ENCODE measurements around the gene PTPRK.

The PTPRK gene

GRCh38 chr6:128376952-128377503 is 143.4 kb downstream of the PTPRK start:
- no peak for DNase-seq (ENCODE audit: low read depth in 2 of 2)
- no peak overlapping the region for H3K4me3 ChIP-seq (replicated peaks in 1 of 2; ENCODE audit: low read depth in 2 of 2, low read length in 2 of 2)
- TF ChIP-seq CTCF (IDR thresholded peaks at IDR 0.05; ENCODE audit: low read depth, low read length): no peak

DNA sequence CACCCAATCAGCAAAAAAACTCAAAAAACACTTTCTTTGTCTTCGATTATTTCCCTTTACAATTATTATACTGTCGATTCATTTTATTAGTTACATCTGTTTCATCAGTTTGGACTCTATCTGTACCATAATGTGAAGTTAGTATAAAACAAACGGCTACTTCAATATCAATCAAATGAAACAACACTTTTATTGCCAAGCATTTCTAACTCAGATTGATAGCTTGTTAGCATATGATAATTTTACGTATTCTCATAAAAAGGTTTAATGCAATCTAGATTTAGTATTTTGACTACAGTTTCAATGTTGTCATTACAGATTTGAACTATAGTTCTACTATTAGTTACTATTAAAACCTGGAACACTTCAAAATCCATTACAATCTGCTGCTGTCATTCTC is 149.3 kb downstream of the PTPRK start:
- no peak for TF ChIP-seq CTCF (IDR thresholded peaks at IDR 0.05; ENCODE audit: low read depth, low read length)
- no peak for DNase-seq (ENCODE audit: low read depth in 2 of 2)
- H3K4me3 ChIP-seq (replicated peaks in 1 of 2; ENCODE audit: low read depth in 2 of 2, low read length in 2 of 2): no peak overlapping the region

DNA sequence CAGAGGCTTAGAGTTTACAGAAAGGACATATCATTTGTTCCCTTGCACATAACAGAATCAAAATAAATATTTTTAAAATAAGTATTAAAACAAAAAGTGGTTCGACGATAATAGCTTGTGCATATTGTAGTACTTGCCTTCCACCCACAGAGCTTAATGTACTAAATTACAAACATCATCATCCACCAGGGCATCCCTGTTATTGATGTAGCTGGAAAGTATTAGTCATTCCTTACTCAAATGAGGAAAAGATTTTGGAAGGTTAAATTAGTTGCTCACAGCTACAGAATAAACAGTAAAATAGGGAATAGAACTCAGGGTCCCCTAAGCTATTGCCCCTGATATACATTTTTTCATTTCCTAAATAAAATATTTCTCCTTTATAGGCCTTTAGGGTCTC is 150.3 kb downstream of the PTPRK start:
- peak; percentile 56 to 75 for DNase-seq (ENCODE audit: low read depth in 2 of 2)
- no peak for TF ChIP-seq CTCF (IDR thresholded peaks at IDR 0.05; ENCODE audit: low read depth, low read length)
- no peak overlapping the region for H3K4me3 ChIP-seq (replicated peaks in 1 of 2; ENCODE audit: low read depth in 2 of 2, low read length in 2 of 2)

- no peak for DNase-seq (ENCODE audit: low read depth in 2 of 2)
- no peak for TF ChIP-seq CTCF (IDR thresholded peaks at IDR 0.05; ENCODE audit: low read depth, low read length)
- H3K4me3 ChIP-seq (replicated peaks in 1 of 2; ENCODE audit: low read depth in 2 of 2, low read length in 2 of 2): no peak overlapping the region
These were observed 152.0 kb downstream of the PTPRK start for GRCh38 chr6:128368213-128368944.

DNA sequence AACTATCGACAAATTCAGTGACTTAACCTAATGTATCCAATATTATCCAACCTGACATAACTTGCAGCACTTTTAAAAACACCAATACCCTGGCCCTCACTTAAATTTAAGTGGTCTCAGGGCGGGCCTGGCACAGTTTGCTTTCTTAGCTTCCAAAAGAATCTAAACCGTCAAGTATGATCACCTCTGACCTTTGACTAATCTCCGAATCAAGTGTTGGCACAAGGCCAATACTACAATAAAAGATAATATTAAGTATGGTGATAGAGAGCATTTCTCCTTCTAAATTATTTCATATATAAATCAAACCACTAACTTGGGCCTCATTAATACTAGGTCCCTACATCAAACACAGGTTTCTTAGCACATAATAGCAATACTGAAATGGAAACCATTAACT is 153.0 kb downstream of the PTPRK start:
- no peak overlapping the region for H3K4me3 ChIP-seq (replicated peaks in 1 of 2; ENCODE audit: low read depth in 2 of 2, low read length in 2 of 2)
- DNase-seq (ENCODE audit: low read depth in 2 of 2): no peak
- no peak for TF ChIP-seq CTCF (IDR thresholded peaks at IDR 0.05; ENCODE audit: low read depth, low read length)

GRCh38 chr6:128365520-128366160 is 154.8 kb downstream of the PTPRK start:
- no peak for DNase-seq (ENCODE audit: low read depth in 2 of 2)
- no peak overlapping the region for H3K4me3 ChIP-seq (replicated peaks in 1 of 2; ENCODE audit: low read depth in 2 of 2, low read length in 2 of 2)
- TF ChIP-seq CTCF (IDR thresholded peaks at IDR 0.05; ENCODE audit: low read depth, low read length): no peak

All from cardiac fibroblast (primary cell).